SK-N-SH (cell line): ENCODE results near the gene KLHL8. TPM values are rescaled to one million over a fixed set of nuclear protein-coding genes. Genes with fewer than 3 reads are reported as not detected.

Experiments
- CTCF ChIA-PET: fragments of 300-600, 350-600 bp; formaldehyde crosslinking; extraction: SDS; loops from one replicate; lab custom pipeline; 2021; lab: Yijun Ruan, JAX
- POLR2A ChIA-PET: fragments of 350-600 bp; sonication (Branson Sonifier 250); formaldehyde crosslinking; extraction: SDS; loops from one replicate; lab custom pipeline; 2020; ENCODE audit warnings: antibody characterized with exemption, inconsistent platforms; lab: Yijun Ruan, JAX
- DNase-seq: peaks from one replicate; pipeline ENCODE4 v3.0.0; 2012
- H2AFZ ChIP-seq: fragments of 200-600 bp; sonication (generic); 2 replicates; pipeline ENCODE4 v1.8.1; 2016; ENCODE audit warnings: antibody characterized with exemption, mild to moderate bottlenecking, low read depth
- H3F3A ChIP-seq: fragments of 200-600 bp; sonication (generic); replicated peaks from 2 replicates; pipeline ENCODE3; 2016; ENCODE audit warnings: antibody characterized with exemption, mild to moderate bottlenecking; ENCODE audit not compliant: insufficient read depth
- H3K27ac ChIP-seq, 2 experiments: fragments of 200-500 bp in 1 of 2; fragments of 200-600 bp in 1 of 2; sonication (Bioruptor generic) in 1 of 2; sonication (generic), shearing (Covaris generic) in 1 of 2; 2 replicates each; pipeline versions ENCODE4 v1.5.1 to v1.6.1; 2014 to 2016; ENCODE audit warnings: low read depth in 2 of 2, inconsistent platforms in 1 of 2, low read length in 1 of 2, mild to moderate bottlenecking in 1 of 2, mixed read lengths in 1 of 2
- H3K27me3 ChIP-seq: fragments of 200-600 bp; sonication (generic), shearing (Covaris generic); 2 replicates; pipeline ENCODE4 v1.6.1; 2016; ENCODE audit warnings: mixed run types; ENCODE audit not compliant: insufficient read depth
- H3K36me3 ChIP-seq, 2 experiments: fragments of 200-500 bp in 1 of 2; fragments of 200-600 bp in 1 of 2; sonication (Bioruptor generic) in 1 of 2; sonication (generic) in 1 of 2; replicated peaks in 1 of 2; 2 replicates each; pipeline versions ENCODE3 to v1.5.1; 2014 to 2016; ENCODE audit warnings: low read length in 1 of 2, mild to moderate bottlenecking in 1 of 2; ENCODE audit not compliant: insufficient read depth in 2 of 2, control insufficient read depth in 1 of 2
- H3K4me1 ChIP-seq, 2 experiments: fragments of 200-500 bp in 1 of 2; fragments of 200-600 bp in 1 of 2; sonication (Bioruptor generic) in 1 of 2; sonication (generic), shearing (Covaris generic) in 1 of 2; 2 replicates each; pipeline versions ENCODE4 v1.5.1 to v1.6.1; 2014 to 2016; ENCODE audit warnings: low read depth in 1 of 2, low read length in 1 of 2, mixed run types in 1 of 2; ENCODE audit not compliant: insufficient read depth in 2 of 2, control insufficient read depth in 1 of 2
- H3K4me2 ChIP-seq: fragments of 200-600 bp; sonication (generic), shearing (Covaris generic); 2 replicates; pipeline ENCODE4 v1.6.1; 2017; ENCODE audit warnings: mixed run types
- H3K4me3 ChIP-seq, 2 experiments: fragments of 200-500 bp in 1 of 2; fragments of 200-600 bp in 1 of 2; sonication (Bioruptor generic) in 1 of 2; sonication (generic), shearing (Covaris generic) in 1 of 2; 2 replicates each; pipeline versions ENCODE4 v1.5.1 to v1.8.1; 2014 to 2016; ENCODE audit warnings: low read depth in 2 of 2, inconsistent platforms in 1 of 2, low read length in 1 of 2, mild to moderate bottlenecking in 1 of 2, mixed read lengths in 1 of 2, moderate library complexity in 1 of 2
- H3K79me2 ChIP-seq: fragments of 200-600 bp; sonication (generic); 2 replicates; pipeline ENCODE4 v1.8.1; 2017; ENCODE audit warnings: mild to moderate bottlenecking; ENCODE audit not compliant: insufficient read depth
- H3K9ac ChIP-seq: fragments of 200-600 bp; sonication (generic); 2 replicates; pipeline ENCODE4 v1.6.1; 2017; ENCODE audit warnings: mixed run types
- H3K9me2 ChIP-seq: fragments of 200-600 bp; sonication (generic); 2 replicates; pipeline ENCODE4 v1.6.1; 2017; ENCODE audit warnings: mixed run types
- H3K9me3 ChIP-seq: fragments of 200-600 bp; sonication (generic); 2 replicates; pipeline ENCODE4 v1.6.1; 2017; ENCODE audit warnings: mixed run types, mild to moderate bottlenecking, moderate library complexity
- H4K20me1 ChIP-seq: fragments of 200-600 bp; sonication (generic); 2 replicates; pipeline ENCODE4 v1.6.1; 2017; ENCODE audit warnings: mild to moderate bottlenecking, mixed run types; ENCODE audit not compliant: insufficient read depth
- CHD2 ChIP-seq: fragments of 150-350 bp; IDR thresholded peaks from 2 replicates; pipeline ENCODE4 v1.6.1; 2018; ENCODE audit warnings: low read length; ENCODE audit not compliant: partially characterized antibody
- CTCF ChIP-seq: fragments of 200-600 bp; sonication (generic); IDR thresholded peaks from 2 replicates; pipeline ENCODE4 v1.6.1; 2017; ENCODE audit warnings: antibody characterized with exemption, mild to moderate bottlenecking, moderate library complexity
- ELF1 ChIP-seq: IDR thresholded peaks from 2 replicates; pipeline ENCODE4 v1.4.0; 2012
- EP300 ChIP-seq, 2 experiments: IDR thresholded peaks; 2 replicates each; pipeline versions ENCODE4 v1.4.0 to v1.6.1; 2012; ENCODE audit warnings: borderline replicate concordance in 1 of 2, low read depth in 1 of 2, low read length in 1 of 2
- EZH2phosphoT487 ChIP-seq: fragments of 200-600 bp; sonication (generic); IDR thresholded peaks from 2 replicates; pipeline ENCODE4 v1.6.1; 2017; ENCODE audit warnings: low read depth, mixed run types, mild to moderate bottlenecking, antibody characterized with exemption, moderate library complexity, borderline replicate concordance
- FOSL2 ChIP-seq: IDR thresholded peaks from 2 replicates; pipeline ENCODE4 v1.4.0; 2012; ENCODE audit warnings: low read depth, mild to moderate bottlenecking, moderate library complexity, borderline replicate concordance
- FOXM1 ChIP-seq: IDR thresholded peaks from 2 replicates; pipeline ENCODE4 v1.4.0; 2012; ENCODE audit warnings: low read depth, mild to moderate bottlenecking
- GABPA ChIP-seq: IDR thresholded peaks from 2 replicates; pipeline ENCODE4 v1.4.0; 2012; ENCODE audit warnings: low read depth, mild to moderate bottlenecking
- GATA2 ChIP-seq: sonication (generic); formaldehyde crosslinking; IDR thresholded peaks from 2 replicates; pipeline ENCODE4 v1.5.0; 2020; ENCODE audit warnings: mild to moderate bottlenecking, missing genetic modification reagents
- IRF3 ChIP-seq: fragments of 150-350 bp; IDR thresholded peaks from 2 replicates; pipeline ENCODE4 v1.6.1; 2016; ENCODE audit warnings: mild to moderate bottlenecking, low read depth, low read length
- JUND ChIP-seq: IDR thresholded peaks from 2 replicates; pipeline ENCODE4 v1.4.0; 2012
- MEF2A ChIP-seq: IDR thresholded peaks from 2 replicates; pipeline ENCODE4 v1.4.0; 2012; ENCODE audit warnings: low read depth, borderline replicate concordance
- NFIC ChIP-seq: IDR thresholded peaks from 2 replicates; pipeline ENCODE4 v1.4.0; 2012; ENCODE audit warnings: borderline replicate concordance
- PBX3 ChIP-seq: IDR thresholded peaks from 2 replicates; pipeline ENCODE4; 2012
- POLR2AphosphoS5 ChIP-seq: IDR thresholded peaks from 2 replicates; pipeline ENCODE4 v1.6.1; 2012; ENCODE audit warnings: low read depth, low read length
- RCOR1 ChIP-seq: fragments of 150-350 bp; IDR thresholded peaks from 2 replicates; pipeline ENCODE4 v1.6.1; 2017; ENCODE audit warnings: antibody characterized with exemption, low read length
- RXRA ChIP-seq: IDR thresholded peaks from 2 replicates; pipeline ENCODE4 v1.4.0; 2012; ENCODE audit warnings: low read depth, mild to moderate bottlenecking, borderline replicate concordance
- SIN3A ChIP-seq: IDR thresholded peaks from 2 replicates; pipeline ENCODE4 v1.6.1; 2012; ENCODE audit warnings: low read depth, mild to moderate bottlenecking, low read length, moderate library complexity, borderline replicate concordance
- SMC3 ChIP-seq: IDR thresholded peaks from 2 replicates; pipeline ENCODE4 v1.6.1; 2012; ENCODE audit warnings: low read depth, low read length, improper control_type of control experiment
- TAF1 ChIP-seq: IDR thresholded peaks from 2 replicates; pipeline ENCODE4 v1.6.1; 2012; ENCODE audit warnings: low read depth, mild to moderate bottlenecking, low read length, moderate library complexity, borderline replicate concordance
- TCF12 ChIP-seq: IDR thresholded peaks from 2 replicates; pipeline ENCODE4 v1.4.0; 2012
- USF1 ChIP-seq: IDR thresholded peaks from 2 replicates; pipeline ENCODE4 v1.4.0; 2012; ENCODE audit warnings: low read depth, borderline replicate concordance
- USF2 ChIP-seq: fragments of 150-350 bp; IDR thresholded peaks from 2 replicates; pipeline ENCODE4 v1.6.1; 2017; ENCODE audit warnings: antibody characterized with exemption, low read length, low read depth, borderline replicate concordance
- WGBS: methylation state at CpG from one replicate; pipeline ENCODE4 v1.1.6; 2017; ENCODE audit warnings: low lambda C conversion rate; 5-methylcytosine and 5-hydroxymethylcytosine counted together
- polyA plus RNA-seq, 3 experiments: library from polyadenylated mRNA; depleted of rRNA; stranded (reverse); fragments of >200 nt; gene quantifications; 2 replicates each; pipeline ENCODE4 v1.2.3, GENCODE V29; 2012

KLHL8 gene
- polyA plus RNA-seq, 1 of the 3 experiments (the other 2 are of a cell fraction) = 2.4 TPM

GRCh38 chr4:87144356-87144755 lies 76.1 kb downstream of the KLHL8 start:
- POLR2A ChIA-PET = no interaction called here
- Histone ChIP-seq H3F3A (no peaks in the 10 kb centered on the region), H3K4me2 (no peak overlapping the region), H3K36me3 (peaks cover 0 to 8% of the 10 kb centered on the region in 2 experiments), H3K4me3 (no peak overlapping the region), H4K20me1 (no peaks in the 10 kb centered on the region)
- DNase-seq = no peak
- WGBS = 96% methylated on average over 2 of the region's 2 CpGs
- CTCF ChIA-PET = no interaction called here
- TF ChIP-seq NFIC = no peak
- no peak for TF ChIP-seq FOSL2
- no peak for TF ChIP-seq SIN3A
- no peak for TF ChIP-seq TCF12
- no peak for TF ChIP-seq TAF1
- no peak for TF ChIP-seq EP300 (IDR thresholded peaks at IDR 0.05; ENCODE audit: borderline replicate concordance in 1 of 2, low read depth in 1 of 2, low read length in 1 of 2)
- TF ChIP-seq RXRA = no peak
- TF ChIP-seq GATA2 (CRISPR knock-in tag) = no peak
- TF ChIP-seq MEF2A = no peak
- no peak for TF ChIP-seq CTCF
- TF ChIP-seq USF1 = no peak
- TF ChIP-seq SMC3 = no peak
- TF ChIP-seq GABPA = no peak
- TF ChIP-seq, all 33 proteins: peak for 0
- no peak overlapping the region for H2AFZ ChIP-seq
- H3K9me3 ChIP-seq = no peaks in the 10 kb centered on the region
- H3K27ac ChIP-seq = no peak overlapping the region
- H3K79me2 ChIP-seq = no peaks in the 10 kb centered on the region
- no peaks in the 10 kb centered on the region for H3K4me1 ChIP-seq
- no peak overlapping the region for H3K9ac ChIP-seq
- no peaks in the 10 kb centered on the region for H3K27me3 ChIP-seq
- no peaks in the 10 kb centered on the region for H3K9me2 ChIP-seq

GRCh38 chr4:87141428-87141827 lies 79.0 kb downstream of the KLHL8 start:
- CTCF ChIA-PET = no interaction called here
- no peak for TF ChIP-seq EZH2phosphoT487
- no peak for TF ChIP-seq EP300 (IDR thresholded peaks at IDR 0.05; ENCODE audit: borderline replicate concordance in 1 of 2, low read depth in 1 of 2, low read length in 1 of 2)
- TF ChIP-seq CHD2 = no peak
- TF ChIP-seq GATA2 (CRISPR knock-in tag) = no peak
- no peak for TF ChIP-seq USF1
- no peak for TF ChIP-seq RCOR1
- TF ChIP-seq MEF2A = no peak
- TF ChIP-seq ELF1 = no peak
- no peak for TF ChIP-seq TCF12
- TF ChIP-seq NFIC = no peak
- no peak for TF ChIP-seq USF2
- TF ChIP-seq PBX3 = no peak
- TF ChIP-seq FOSL2 = no peak
- TF ChIP-seq POLR2AphosphoS5 = no peak
- no peak for TF ChIP-seq JUND
- TF ChIP-seq IRF3 = no peak
- no peak for TF ChIP-seq FOXM1

More at GRCh38 chr4:87141428-87141827, 79.0 kb downstream of the KLHL8 start:
- H3K9ac ChIP-seq = no peak overlapping the region
- no peaks in the 10 kb centered on the region for H3K9me3 ChIP-seq
- H3K9me2 ChIP-seq = no peaks in the 10 kb centered on the region
- 96% methylated on average over 3 of the region's 3 CpGs for WGBS
- DNase-seq = no peak
- H3K4me1 ChIP-seq = no peaks in the 10 kb centered on the region
- no peak overlapping the region for H3K4me3 ChIP-seq
- POLR2A ChIA-PET = no interaction called here
- no peak overlapping the region for H3K4me2 ChIP-seq
- H3K36me3 ChIP-seq = peaks cover 3 to 16% of the 10 kb centered on the region in 2 experiments
- H3K27me3 ChIP-seq = no peaks in the 10 kb centered on the region
- H3K27ac ChIP-seq = no peak overlapping the region
- H4K20me1 ChIP-seq = no peaks in the 10 kb centered on the region
- H3F3A ChIP-seq = no peaks in the 10 kb centered on the region
- H3K79me2 ChIP-seq = no peaks in the 10 kb centered on the region
- H2AFZ ChIP-seq = no peak overlapping the region
